SK-N-MC (cell line): ENCODE measurements around the gene GMDS.
"Not testable (repeated sequence)": the region's sequence is repeated elsewhere in the genome, so short reads cannot be mapped to it uniquely, and the experiment has no call there.

ENCODE experiments used
- DNase-seq: peaks from one replicate; pipeline ENCODE4 v3.0.0-alpha.2; 2011; ENCODE audit warnings: low read depth, low spot score
- H3K27ac ChIP-seq: fragments of 200-600 bp; sonication (generic); 2 replicates; pipeline ENCODE4 v1.5.1; 2016; ENCODE audit warnings: mixed run types
- H3K36me3 ChIP-seq: fragments of 200-600 bp; sonication (generic); 2 replicates; pipeline ENCODE4 v1.6.1; 2017; ENCODE audit warnings: antibody characterized with exemption, low read length, mixed read lengths; ENCODE audit not compliant: insufficient read depth
- H3K4me3 ChIP-seq: fragments of 200-600 bp; sonication (generic); 2 replicates; pipeline ENCODE4 v1.5.1; 2016
- H3K9ac ChIP-seq: fragments of 200-600 bp; sonication (generic); 2 replicates; pipeline ENCODE4 v1.8.0; 2017; ENCODE audit warnings: mixed run types, mixed read lengths; ENCODE audit not compliant: insufficient read length
- H3K9me3 ChIP-seq: fragments of 200-600 bp; sonication (generic); 2 replicates; pipeline ENCODE4 v1.6.1; 2017; ENCODE audit warnings: low read depth, mild to moderate bottlenecking, antibody characterized with exemption, low read length, moderate library complexity, mixed read lengths
- EZH2 ChIP-seq: fragments of 200-600 bp; sonication (generic); IDR thresholded peaks from one replicate; pipeline ENCODE4 v1.6.1; 2017; ENCODE audit warnings: antibody characterized with exemption
- FOXP2 ChIP-seq: optimal IDR thresholded peaks from 2 replicates; pipeline ENCODE3; 2011; ENCODE audit warnings: mild to moderate bottlenecking, moderate library complexity; ENCODE audit not compliant: insufficient read depth; ENCODE audit errors: extremely low read length, control extremely low read depth
- POLR2AphosphoS5 ChIP-seq: IDR thresholded peaks from 2 replicates; pipeline ENCODE4 v1.6.1; 2012; ENCODE audit warnings: mild to moderate bottlenecking, low read depth, low read length, borderline replicate concordance

GMDS gene

DNA sequence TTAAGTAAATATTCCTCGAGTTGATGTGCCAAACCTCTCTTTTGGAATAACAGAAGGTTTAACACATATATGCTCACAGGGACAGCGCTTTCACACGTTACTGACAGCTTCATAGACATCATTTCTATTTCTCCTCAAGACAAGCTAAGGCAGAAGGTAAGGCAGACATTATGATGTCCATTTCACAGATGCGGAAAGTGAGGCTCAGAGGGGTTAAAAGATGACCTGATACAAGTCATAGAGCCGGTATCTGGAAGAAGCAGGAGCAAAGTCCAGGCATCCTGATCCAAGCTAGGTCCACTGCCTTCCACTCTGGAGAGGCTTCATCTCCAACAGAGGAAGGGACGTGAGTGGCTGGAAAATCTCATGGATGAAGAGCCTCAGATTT is 548.9 kb downstream of the GMDS start:
- no peak overlapping the region for H3K9ac ChIP-seq
- no peak for TF ChIP-seq POLR2AphosphoS5
- no peak for TF ChIP-seq EZH2
- no peak for TF ChIP-seq FOXP2
- no peak overlapping the region for H3K27ac ChIP-seq
- H3K36me3 ChIP-seq = no peaks in the 10 kb centered on the region; the same call in 1 of the 2 replicates
- no peaks in the 10 kb centered on the region for H3K9me3 ChIP-seq
- DNase-seq = no peak
- H3K4me3 ChIP-seq = no peak overlapping the region

DNA sequence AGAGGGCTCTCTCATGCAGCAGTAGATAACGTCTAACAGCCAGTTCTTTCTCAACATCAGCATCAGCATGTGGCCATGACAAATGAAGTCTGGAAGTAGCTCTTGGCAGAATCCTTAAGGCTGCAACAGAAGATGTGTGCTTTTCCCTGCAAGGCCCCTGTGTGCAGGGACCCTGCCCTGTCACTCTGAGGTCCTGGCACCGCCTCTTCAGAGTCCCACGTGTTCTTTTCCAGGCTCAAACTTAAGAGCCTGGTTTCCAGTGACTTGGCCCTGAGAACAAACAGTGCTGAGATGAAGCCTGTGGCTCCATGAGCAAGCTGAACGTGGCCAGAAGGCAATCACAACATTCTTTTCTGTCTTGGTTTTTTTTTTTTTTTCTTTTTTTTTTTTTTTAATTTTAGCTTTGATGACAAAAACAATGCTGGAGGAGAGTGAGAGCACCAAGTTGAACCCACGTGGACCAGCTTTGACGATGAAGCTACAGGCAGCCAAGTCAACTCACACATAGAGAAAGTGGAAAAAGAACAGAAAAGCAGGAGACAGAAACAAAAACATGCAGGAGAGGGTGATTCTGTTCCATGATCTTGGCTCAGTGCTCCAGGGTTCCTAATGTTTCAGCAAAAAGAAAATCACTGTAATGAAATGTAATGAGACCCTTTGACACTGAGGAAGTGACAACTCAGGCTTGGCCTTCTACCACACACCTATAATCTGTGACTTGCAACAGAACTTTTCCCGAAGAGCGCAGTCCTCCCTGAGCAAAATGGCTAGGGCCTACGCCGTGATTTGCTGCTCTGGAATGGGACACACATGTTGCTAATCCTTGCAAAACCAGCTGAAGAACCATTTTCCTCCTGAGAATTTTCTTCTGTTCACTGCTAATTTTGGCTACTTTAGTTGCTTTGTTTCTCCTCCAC is 549.6 kb downstream of the GMDS start:
- no peak overlapping the region for H3K27ac ChIP-seq
- no peak for TF ChIP-seq POLR2AphosphoS5
- H3K9me3 ChIP-seq = no peaks in the 10 kb centered on the region
- no peak for DNase-seq
- no peak overlapping the region for H3K9ac ChIP-seq
- H3K4me3 ChIP-seq = no peak overlapping the region
- no peaks in the 10 kb centered on the region; the same call in 1 of the 2 replicates for H3K36me3 ChIP-seq

DNA sequence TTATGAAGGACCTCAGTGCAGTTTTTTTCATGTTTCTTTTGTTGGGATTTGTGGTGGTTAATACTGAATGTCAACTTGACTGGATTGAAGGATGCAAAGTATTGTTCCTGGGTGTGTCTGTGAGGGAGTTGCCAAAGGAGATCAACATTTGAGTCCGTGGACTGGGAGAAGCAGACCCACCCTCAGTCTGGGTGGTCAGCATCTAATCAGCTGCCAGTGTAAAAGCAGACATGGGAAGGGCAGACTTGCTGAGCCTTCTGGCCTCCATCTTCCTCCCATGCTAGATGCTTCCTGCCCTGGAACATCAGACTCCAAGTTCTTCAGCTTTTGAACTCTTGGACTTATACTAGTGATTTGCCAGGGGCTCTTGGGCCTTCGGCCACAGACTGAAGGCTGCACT is 553.6 kb downstream of the GMDS start:
- not testable (repeated sequence) for H3K4me3 ChIP-seq, H3K36me3 ChIP-seq, H3K9me3 ChIP-seq, H3K27ac ChIP-seq, DNase-seq, H3K9ac ChIP-seq

DNA sequence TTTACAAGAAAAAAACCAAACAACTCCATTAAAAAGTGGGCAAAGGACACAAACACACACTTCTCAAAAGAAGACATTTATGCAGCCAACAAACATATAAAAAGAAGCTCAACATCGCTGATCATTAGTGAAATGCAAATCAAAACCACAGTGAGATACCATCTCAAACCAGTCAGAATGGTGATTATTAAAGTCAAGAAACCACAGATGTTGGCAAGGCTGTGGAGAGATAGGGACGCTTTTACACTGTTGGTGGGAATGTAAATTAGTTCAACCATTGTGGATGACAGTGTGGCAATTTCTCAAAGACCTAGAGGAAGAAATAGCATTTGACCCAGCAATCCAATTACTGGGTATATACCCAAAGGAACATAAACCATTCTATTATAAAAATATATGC is 554.7 kb downstream of the GMDS start:
- peak; percentile 52 for DNase-seq
- H3K27ac ChIP-seq, H3K4me3 ChIP-seq, H3K9ac ChIP-seq, H3K36me3 ChIP-seq, H3K9me3 ChIP-seq: not testable (repeated sequence)

DNA sequence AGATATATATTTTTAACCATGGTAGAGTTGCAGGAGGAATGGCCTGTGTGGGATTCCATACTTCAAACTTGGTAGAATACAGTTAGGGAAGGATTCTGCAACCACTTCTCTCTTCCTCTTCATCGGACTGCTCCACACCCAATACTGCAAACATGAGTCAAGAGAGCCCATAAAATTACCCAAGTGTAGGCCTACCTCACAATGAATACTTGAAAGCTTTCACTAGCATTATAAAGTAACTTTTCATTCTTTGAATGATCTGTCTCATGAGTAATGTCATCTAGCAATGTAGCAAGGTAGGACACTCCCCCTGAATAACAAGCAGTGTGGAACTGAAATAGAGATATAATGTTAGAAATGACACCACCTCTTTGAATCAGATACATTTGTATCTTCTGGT is 556.3 kb downstream of the GMDS start:
- TF ChIP-seq POLR2AphosphoS5 (no peak), FOXP2 (no peak), EZH2 (no peak)
- Histone ChIP-seq H3K9me3 (no peaks in the 10 kb centered on the region), H3K9ac (no peak overlapping the region), H3K4me3 (no peak overlapping the region), H3K27ac (no peak overlapping the region), H3K36me3 (no peaks in the 10 kb centered on the region; the same call in 1 of the 2 replicates)
- no peak for DNase-seq

DNA sequence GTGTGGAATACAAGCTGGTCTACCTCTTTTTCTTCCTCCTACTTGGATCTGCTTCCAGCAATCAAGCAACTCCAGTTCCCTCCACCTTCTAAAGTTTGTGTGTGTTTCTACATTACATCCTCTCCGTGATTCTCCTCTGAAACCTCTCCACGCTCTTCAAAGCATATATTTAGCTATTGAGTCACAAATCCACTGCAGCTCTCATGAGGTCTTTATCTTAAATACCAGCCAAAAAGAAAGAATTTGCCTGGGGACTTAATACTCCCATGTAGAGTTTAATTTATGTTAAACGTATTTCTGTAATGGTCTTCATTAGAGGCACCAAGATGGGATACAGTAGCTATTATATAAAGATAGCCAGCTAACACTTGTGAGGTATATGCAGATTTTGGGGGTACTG is 557.0 kb downstream of the GMDS start:
- H3K9ac ChIP-seq = no peak overlapping the region
- no peaks in the 10 kb centered on the region; the same call in 1 of the 2 replicates for H3K36me3 ChIP-seq
- no peak for DNase-seq
- no peak overlapping the region; the same call in 1 of the 2 replicates for H3K27ac ChIP-seq
- no peaks in the 10 kb centered on the region for H3K9me3 ChIP-seq
- H3K4me3 ChIP-seq = no peak overlapping the region
- TF ChIP-seq EZH2 = no peak
- no peak for TF ChIP-seq POLR2AphosphoS5
- TF ChIP-seq FOXP2 = no peak

DNA sequence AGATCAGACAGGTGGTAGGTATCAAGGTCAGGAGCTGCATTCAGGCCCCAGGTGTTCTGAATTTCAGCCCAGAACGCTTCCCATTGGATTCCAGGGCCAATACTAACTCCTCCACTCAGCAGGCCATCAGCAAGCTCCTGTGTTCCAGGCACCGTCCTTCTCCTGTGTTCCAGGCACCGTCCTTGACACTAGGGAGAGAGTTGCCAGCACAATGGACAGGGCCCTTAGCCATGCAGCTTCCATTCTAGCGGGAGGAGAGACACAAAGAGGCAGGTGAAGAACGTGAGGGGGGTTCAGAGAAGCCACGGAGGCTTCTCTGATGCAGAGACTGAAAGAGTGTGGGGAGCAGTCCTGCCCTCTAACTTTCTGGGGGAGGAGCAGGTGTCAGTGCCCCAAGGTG is 558.0 kb downstream of the GMDS start:
- no peaks in the 10 kb centered on the region for H3K36me3 ChIP-seq
- DNase-seq = no peak
- H3K4me3 ChIP-seq = no peak overlapping the region
- no peak overlapping the region; the same call in 1 of the 2 replicates for H3K27ac ChIP-seq
- H3K9ac ChIP-seq = no peak overlapping the region
- no peaks in the 10 kb centered on the region for H3K9me3 ChIP-seq
- TF ChIP-seq FOXP2 (no peak), EZH2 (no peak), POLR2AphosphoS5 (no peak)

DNA sequence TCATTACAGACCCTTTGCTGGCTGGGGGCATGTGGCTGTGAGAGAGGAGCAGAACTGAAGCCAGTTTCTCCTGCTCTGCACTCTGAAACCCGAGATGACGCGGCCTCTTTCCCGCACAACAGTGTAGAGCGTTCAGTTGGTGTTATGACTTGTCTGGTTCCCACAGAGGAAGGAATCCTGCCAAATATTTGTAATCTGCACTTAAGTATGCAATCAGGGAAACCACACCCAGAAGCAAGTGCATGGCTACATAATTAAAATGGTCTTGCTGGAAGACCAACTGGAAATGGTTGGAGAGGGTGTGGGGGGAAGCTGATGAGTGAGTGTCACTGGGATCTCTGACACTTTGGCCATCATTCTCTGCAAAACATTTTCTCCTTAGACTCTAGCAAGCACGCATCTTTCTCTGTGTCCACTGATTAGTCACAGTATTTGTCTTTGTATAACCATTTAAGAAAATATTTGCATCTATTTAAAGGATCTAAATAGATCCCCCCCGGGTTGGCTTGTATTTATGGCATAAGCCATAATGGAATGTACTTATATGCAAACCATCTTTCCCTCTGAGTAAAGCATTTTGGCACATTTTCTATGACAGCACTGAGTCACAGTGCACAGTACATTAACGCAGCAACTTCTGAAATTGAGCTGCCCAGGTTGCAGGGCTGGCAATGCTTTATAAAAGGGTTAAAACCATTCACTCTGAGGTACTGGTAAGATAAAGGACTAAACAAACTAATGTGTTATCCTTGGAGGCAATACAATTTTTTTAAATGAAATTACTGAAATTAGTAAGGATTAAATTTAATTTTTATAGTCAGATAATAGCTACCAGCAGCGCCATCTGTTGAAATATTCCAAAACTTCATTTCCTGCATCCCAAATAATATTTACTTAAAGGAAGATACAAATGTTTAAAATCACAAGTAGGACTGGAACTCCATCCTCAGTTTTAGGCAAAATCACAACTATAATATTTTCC is 559.0 kb downstream of the GMDS start:
- peak overlapping the region; percentile 50 for H3K4me3 ChIP-seq
- peak overlapping the region; percentile 56 for H3K9ac ChIP-seq
- DNase-seq = peak; percentile 52
- TF ChIP-seq FOXP2 = peak; percentile 44
- no peak for TF ChIP-seq POLR2AphosphoS5
- no peaks in the 10 kb centered on the region for H3K36me3 ChIP-seq
- H3K9me3 ChIP-seq = no peaks in the 10 kb centered on the region
- peak overlapping the region; percentile 91 for H3K27ac ChIP-seq
